ENCODE measurements around the gene HIF3A. TPM values are rescaled to one million over a fixed set of nuclear protein-coding genes. Genes with fewer than 3 reads are reported as not detected.
A peak's percentile ranks its signal among the peaks of the same experiment; 100 is the strongest.

HIF3A gene
- total RNA-seq, 1 experiment from 2014 or later, result 3.0 TPM

DNA sequence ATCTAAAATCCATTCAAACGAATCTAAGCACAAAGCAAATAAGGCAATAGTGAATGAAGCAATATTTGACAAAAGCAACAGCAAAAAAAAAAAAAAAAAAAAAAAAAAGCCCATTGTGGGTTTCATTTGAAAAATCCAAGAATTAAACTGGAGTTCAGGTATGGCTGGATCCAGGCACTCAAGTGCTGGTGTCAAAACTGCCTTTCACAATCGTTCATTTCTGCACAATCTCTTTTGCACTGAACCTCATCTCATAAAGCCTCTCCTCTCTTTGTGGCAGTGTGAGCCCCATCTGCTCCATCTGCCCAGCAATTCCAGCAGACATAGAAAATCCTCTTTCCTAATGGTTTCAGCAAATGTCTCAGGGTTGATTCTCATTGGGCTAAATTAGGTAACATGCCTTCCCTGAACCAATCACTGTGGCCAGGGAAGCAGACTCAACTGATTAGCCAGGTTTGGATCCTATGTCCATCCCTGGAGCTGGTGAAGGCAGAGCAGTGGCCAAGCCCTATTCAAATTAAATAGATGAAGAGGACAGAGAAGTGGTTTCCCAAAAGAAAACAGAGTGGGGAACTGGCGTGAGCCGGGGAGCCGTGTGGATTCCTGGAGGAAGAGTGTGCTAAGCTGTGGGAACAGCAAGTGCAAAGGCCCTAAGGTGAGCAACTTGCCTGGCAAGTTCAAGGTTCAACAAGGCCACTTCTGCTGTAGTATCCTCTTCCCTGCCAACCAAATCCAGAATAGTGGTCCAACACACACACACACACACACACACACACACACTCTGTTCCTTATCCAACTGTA is 1.2 kb upstream of the HIF3A start:
- peaks cover 5% of the 10 kb centered on the region for H3K9me3 ChIP-seq (ENCODE audit: low read depth, low read length, poor library complexity, severe bottlenecking)
- intact Hi-C loops (cut with micrococcal nuclease; ENCODE audit: unreplicated experiment), result no loop called here
- no peak overlapping the region for H3K27ac ChIP-seq (ENCODE audit: low read depth, low read length, poor library complexity, severe bottlenecking)
- H3K4me1 ChIP-seq (ENCODE audit: insufficient read depth, low read length, poor library complexity, severe bottlenecking), result peaks cover 39% of the 10 kb centered on the region
- ChIA-PET POLR2A (ENCODE audit: low non-redundant PET) (no interaction called here), CTCF (no interaction called here)
- H3K27me3 ChIP-seq (replicated peaks; ENCODE audit: insufficient read depth, low read depth, low read length, poor library complexity), result no peaks in the 10 kb centered on the region
- DNase-seq (ENCODE audit: low spot score), result no peak
- no TSS peak for BruUV-seq (replicated peaks)
- H3K36me3 ChIP-seq (ENCODE audit: insufficient read depth, low read length, poor library complexity, severe bottlenecking), result no peaks in the 10 kb centered on the region
- TF ChIP-seq EZH2 (IDR thresholded peaks at IDR 0.05; ENCODE audit: borderline replicate concordance, low read depth, low read length, poor library complexity, severe bottlenecking), result no peak
- H3K4me3 ChIP-seq (ENCODE audit: low read depth, low read length, poor library complexity, severe bottlenecking), result no peak overlapping the region

DNA sequence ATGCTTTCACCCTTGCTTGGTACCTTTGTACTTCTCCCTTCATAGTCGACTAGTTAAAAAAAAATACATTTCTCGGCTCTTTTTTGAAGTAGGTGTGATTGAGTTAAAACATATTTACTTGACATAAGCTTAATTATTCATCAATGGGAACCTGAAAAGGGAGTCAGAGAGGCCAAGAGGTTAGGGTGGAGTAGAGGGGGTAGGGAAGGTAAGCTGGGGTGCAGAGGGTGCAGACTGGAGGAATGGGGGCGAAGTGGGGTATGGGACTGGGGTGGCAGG is 701 bp upstream of the HIF3A start:
- no peak for DNase-seq (ENCODE audit: low spot score)
- BruUV-seq (replicated peaks), result no TSS peak
- intact Hi-C loops (cut with micrococcal nuclease; ENCODE audit: unreplicated experiment), result no loop called here
- CTCF ChIA-PET, result no interaction called here
- no peak for TF ChIP-seq EZH2 (IDR thresholded peaks at IDR 0.05; ENCODE audit: borderline replicate concordance, low read depth, low read length, poor library complexity, severe bottlenecking)
- TF ChIP-seq, protein P1, sequence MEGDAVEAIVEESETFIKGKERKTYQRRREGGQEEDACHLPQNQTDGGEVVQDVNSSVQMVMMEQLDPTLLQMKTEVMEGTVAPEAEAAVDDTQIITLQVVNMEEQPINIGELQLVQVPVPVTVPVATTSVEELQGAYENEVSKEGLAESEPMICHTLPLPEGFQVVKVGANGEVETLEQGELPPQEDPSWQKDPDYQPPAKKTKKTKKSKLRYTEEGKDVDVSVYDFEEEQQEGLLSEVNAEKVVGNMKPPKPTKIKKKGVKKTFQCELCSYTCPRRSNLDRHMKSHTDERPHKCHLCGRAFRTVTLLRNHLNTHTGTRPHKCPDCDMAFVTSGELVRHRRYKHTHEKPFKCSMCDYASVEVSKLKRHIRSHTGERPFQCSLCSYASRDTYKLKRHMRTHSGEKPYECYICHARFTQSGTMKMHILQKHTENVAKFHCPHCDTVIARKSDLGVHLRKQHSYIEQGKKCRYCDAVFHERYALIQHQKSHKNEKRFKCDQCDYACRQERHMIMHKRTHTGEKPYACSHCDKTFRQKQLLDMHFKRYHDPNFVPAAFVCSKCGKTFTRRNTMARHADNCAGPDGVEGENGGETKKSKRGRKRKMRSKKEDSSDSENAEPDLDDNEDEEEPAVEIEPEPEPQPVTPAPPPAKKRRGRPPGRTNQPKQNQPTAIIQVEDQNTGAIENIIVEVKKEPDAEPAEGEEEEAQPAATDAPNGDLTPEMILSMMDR (conservative IDR thresholded peaks at IDR 0.05; ENCODE audit: low read depth, low read length), result no peak
- peaks cover 1% of the 10 kb centered on the region for H3K9me3 ChIP-seq (ENCODE audit: low read depth, low read length, poor library complexity, severe bottlenecking)
- POLR2A ChIA-PET (ENCODE audit: low non-redundant PET), result no interaction called here
- no peaks in the 10 kb centered on the region for H3K36me3 ChIP-seq (ENCODE audit: insufficient read depth, low read length, poor library complexity, severe bottlenecking)
- no peak overlapping the region for H3K4me3 ChIP-seq (ENCODE audit: low read depth, low read length, poor library complexity, severe bottlenecking)
- H3K27ac ChIP-seq (ENCODE audit: low read depth, low read length, poor library complexity, severe bottlenecking), result no peak overlapping the region
- H3K4me1 ChIP-seq (ENCODE audit: insufficient read depth, low read length, poor library complexity, severe bottlenecking), result peaks cover 45% of the 10 kb centered on the region
- H3K27me3 ChIP-seq (replicated peaks; ENCODE audit: insufficient read depth, low read depth, low read length, poor library complexity), result no peaks in the 10 kb centered on the region

DNA sequence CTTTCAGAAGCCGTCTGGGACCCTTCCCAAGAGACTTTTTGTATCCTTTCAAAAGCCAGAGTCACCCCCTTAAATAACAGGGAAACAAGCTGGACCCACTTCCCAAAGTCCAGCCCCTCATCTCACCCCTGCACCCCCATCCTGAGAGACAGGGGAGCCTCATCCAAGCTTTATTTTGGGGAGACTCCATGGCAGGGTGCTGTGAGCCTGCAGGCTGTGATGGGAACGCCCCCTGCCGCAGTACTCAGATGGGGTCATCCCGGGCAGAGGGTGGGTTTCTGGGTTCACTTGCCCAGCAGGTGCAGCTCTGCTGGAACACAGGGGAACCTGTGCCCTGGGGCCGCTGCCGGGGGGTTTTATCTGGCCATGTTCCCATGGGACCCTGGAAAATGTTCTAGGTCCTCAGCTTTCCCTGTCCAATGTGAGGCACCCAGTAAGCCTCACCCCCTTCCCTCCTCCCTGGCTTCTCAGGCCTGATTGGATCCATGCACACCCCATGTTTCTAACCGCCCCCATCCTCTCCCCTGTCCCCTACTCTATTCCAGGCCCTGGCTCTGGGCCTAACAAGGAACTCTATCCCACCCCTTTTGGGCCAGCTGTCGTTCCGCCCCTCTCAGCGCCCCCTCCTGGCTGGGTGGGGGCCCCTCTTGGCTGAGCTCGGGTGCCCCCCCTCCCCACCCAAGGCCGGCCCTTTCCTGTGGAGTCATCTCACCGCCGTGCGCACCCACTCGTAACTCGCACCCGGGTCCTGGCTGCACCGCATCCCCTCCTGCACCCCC is 1.0 kb downstream of the HIF3A start:
- H3K4me1 ChIP-seq (ENCODE audit: insufficient read depth, low read length, poor library complexity, severe bottlenecking), result peaks cover 47% of the 10 kb centered on the region
- H3K36me3 ChIP-seq (ENCODE audit: insufficient read depth, low read length, poor library complexity, severe bottlenecking), result no peaks in the 10 kb centered on the region
- intact Hi-C loops (cut with micrococcal nuclease; ENCODE audit: unreplicated experiment), result no loop called here
- peak; percentile 27 for DNase-seq (ENCODE audit: low spot score)
- peak overlapping the region; percentile 55 for H3K27ac ChIP-seq (ENCODE audit: low read depth, low read length, poor library complexity, severe bottlenecking)
- TF ChIP-seq, protein P1 (conservative IDR thresholded peaks at IDR 0.05; ENCODE audit: low read depth, low read length), result peak; percentile 38
- no peak for TF ChIP-seq EZH2 (IDR thresholded peaks at IDR 0.05; ENCODE audit: borderline replicate concordance, low read depth, low read length, poor library complexity, severe bottlenecking)
- H3K27me3 ChIP-seq (replicated peaks; ENCODE audit: insufficient read depth, low read depth, low read length, poor library complexity), result no peaks in the 10 kb centered on the region
- ChIA-PET CTCF (no interaction called here), POLR2A (ENCODE audit: low non-redundant PET) (interaction anchor here (0.6 kb wide), 1 partner anchor 42 kb away, joined by 6 read pairs; no protein-coding TSS in a partner anchor)
- H3K9me3 ChIP-seq (ENCODE audit: low read depth, low read length, poor library complexity, severe bottlenecking), result no peaks in the 10 kb centered on the region
- BruUV-seq (replicated peaks), result no TSS peak
- H3K4me3 ChIP-seq (ENCODE audit: low read depth, low read length, poor library complexity, severe bottlenecking), result peak overlapping the region; percentile 60
